Measurements from ENCODE around the gene FAM210B. TPM values are rescaled to one million over a fixed set of nuclear protein-coding genes. Genes with fewer than 3 reads are reported as not detected.

FAM210B gene
- total RNA-seq, 1 experiment from 2014 or later = 19.1 TPM

DNA sequence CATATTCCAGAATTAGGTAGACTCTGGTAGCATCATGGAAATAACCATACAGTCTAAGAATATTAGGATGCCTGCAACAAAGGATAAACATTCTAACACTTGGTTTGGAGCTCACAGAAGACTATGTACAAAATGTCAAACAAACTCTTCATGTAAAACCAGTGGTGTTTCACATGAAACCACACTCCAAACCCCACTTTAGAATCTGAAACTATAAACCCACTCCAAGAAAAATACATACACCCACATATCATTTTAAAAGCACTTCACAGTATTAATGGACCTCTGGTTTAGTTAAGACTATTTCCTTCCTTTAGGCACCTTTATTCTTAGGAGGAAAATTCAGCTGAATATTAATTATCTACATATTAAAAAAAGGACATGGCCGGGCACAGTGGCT is 22.7 kb downstream of the FAM210B start:
- Mint-ChIP-seq H3K9me3 (no peaks in the 10 kb centered on the region), H3K27me3 (ENCODE audit: low read depth) (no peaks in the 10 kb centered on the region), H3K4me3 (no peak overlapping the region), H3K36me3 (peaks cover 82% of the 10 kb centered on the region), H3K4me1 (no peaks in the 10 kb centered on the region), H3K27ac (no peak overlapping the region)
- CTCF ChIA-PET = no interaction called here
- ATAC-seq = no peak
- POLR2A ChIA-PET = no interaction called here
- DNase-seq (ENCODE audit: low spot score) = no peak
- TF ChIP-seq, protein P1, sequence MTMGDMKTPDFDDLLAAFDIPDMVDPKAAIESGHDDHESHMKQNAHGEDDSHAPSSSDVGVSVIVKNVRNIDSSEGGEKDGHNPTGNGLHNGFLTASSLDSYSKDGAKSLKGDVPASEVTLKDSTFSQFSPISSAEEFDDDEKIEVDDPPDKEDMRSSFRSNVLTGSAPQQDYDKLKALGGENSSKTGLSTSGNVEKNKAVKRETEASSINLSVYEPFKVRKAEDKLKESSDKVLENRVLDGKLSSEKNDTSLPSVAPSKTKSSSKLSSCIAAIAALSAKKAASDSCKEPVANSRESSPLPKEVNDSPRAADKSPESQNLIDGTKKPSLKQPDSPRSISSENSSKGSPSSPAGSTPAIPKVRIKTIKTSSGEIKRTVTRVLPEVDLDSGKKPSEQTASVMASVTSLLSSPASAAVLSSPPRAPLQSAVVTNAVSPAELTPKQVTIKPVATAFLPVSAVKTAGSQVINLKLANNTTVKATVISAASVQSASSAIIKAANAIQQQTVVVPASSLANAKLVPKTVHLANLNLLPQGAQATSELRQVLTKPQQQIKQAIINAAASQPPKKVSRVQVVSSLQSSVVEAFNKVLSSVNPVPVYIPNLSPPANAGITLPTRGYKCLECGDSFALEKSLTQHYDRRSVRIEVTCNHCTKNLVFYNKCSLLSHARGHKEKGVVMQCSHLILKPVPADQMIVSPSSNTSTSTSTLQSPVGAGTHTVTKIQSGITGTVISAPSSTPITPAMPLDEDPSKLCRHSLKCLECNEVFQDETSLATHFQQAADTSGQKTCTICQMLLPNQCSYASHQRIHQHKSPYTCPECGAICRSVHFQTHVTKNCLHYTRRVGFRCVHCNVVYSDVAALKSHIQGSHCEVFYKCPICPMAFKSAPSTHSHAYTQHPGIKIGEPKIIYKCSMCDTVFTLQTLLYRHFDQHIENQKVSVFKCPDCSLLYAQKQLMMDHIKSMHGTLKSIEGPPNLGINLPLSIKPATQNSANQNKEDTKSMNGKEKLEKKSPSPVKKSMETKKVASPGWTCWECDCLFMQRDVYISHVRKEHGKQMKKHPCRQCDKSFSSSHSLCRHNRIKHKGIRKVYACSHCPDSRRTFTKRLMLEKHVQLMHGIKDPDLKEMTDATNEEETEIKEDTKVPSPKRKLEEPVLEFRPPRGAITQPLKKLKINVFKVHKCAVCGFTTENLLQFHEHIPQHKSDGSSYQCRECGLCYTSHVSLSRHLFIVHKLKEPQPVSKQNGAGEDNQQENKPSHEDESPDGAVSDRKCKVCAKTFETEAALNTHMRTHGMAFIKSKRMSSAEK (CRISPR knock-in tag; IDR thresholded peaks at IDR 0.05; ENCODE audit: borderline replicate concordance) = no peak
- no peak for TF ChIP-seq SMAD3 (CRISPR knock-in tag; IDR thresholded peaks at IDR 0.05; ENCODE audit: borderline replicate concordance)

DNA sequence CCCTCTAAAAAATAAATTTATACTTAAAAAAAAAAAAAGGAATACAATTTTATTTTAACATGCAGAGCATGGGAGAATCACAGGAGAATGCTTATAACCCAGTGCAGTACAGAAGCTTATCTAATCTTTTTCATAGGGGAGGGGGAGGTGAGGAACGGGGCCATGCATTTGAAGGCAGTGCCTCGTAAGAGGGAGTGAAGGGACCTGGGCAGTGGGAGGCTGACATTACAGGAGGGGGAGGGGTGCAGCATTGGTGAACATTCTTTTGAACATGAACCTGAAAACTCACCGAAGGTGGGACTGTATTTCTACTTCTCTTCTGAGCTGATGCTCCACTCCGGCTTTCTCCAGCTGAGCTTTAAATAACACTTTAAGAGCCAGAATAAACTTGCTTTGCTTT is 23.9 kb downstream of the FAM210B start:
- H3K4me3 Mint-ChIP-seq = no peak overlapping the region
- ChIA-PET CTCF (no interaction called here), POLR2A (interaction anchor here (0.8 kb wide), 1 partner anchor 10 kb away, joined by 3 read pairs; the partner anchor contains the start of genes AURKA and CSTF1)
- H3K36me3 Mint-ChIP-seq = peaks cover 82% of the 10 kb centered on the region
- no peaks in the 10 kb centered on the region for H3K4me1 Mint-ChIP-seq
- H3K9me3 Mint-ChIP-seq = no peaks in the 10 kb centered on the region
- no peaks in the 10 kb centered on the region for H3K27me3 Mint-ChIP-seq (ENCODE audit: low read depth)
- no peak for DNase-seq (ENCODE audit: low spot score)
- ATAC-seq = no peak
- TF ChIP-seq OVOL2 (CRISPR knock-in tag; IDR thresholded peaks at IDR 0.05; ENCODE audit: borderline replicate concordance) (no peak), NR3C1 (CRISPR knock-in tag; conservative IDR thresholded peaks at IDR 0.05; ENCODE audit: low read depth) (no peak), FOXK1 (CRISPR knock-in tag; IDR thresholded peaks at IDR 0.05) (no peak), ZNF138 (CRISPR knock-in tag; conservative IDR thresholded peaks at IDR 0.05) (no peak), ZNF671 (CRISPR knock-in tag; IDR thresholded peaks at IDR 0.05) (no peak)
- TF ChIP-seq, protein P1 (CRISPR knock-in tag; IDR thresholded peaks at IDR 0.05; ENCODE audit: borderline replicate concordance) = no peak
- TF ChIP-seq, protein P2, sequence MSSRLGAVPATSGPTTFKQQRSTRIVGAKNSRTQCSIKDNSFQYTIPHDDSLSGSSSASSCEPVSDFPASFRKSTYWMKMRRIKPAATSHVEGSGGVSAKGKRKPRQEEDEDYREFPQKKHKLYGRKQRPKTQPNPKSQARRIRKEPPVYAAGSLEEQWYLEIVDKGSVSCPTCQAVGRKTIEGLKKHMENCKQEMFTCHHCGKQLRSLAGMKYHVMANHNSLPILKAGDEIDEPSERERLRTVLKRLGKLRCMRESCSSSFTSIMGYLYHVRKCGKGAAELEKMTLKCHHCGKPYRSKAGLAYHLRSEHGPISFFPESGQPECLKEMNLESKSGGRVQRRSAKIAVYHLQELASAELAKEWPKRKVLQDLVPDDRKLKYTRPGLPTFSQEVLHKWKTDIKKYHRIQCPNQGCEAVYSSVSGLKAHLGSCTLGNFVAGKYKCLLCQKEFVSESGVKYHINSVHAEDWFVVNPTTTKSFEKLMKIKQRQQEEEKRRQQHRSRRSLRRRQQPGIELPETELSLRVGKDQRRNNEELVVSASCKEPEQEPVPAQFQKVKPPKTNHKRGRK (CRISPR knock-in tag; IDR thresholded peaks at IDR 0.05; ENCODE audit: borderline replicate concordance) = no peak
- TF ChIP-seq, protein P3, sequence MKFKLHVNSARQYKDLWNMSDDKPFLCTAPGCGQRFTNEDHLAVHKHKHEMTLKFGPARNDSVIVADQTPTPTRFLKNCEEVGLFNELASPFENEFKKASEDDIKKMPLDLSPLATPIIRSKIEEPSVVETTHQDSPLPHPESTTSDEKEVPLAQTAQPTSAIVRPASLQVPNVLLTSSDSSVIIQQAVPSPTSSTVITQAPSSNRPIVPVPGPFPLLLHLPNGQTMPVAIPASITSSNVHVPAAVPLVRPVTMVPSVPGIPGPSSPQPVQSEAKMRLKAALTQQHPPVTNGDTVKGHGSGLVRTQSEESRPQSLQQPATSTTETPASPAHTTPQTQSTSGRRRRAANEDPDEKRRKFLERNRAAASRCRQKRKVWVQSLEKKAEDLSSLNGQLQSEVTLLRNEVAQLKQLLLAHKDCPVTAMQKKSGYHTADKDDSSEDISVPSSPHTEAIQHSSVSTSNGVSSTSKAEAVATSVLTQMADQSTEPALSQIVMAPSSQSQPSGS (CRISPR knock-in tag; IDR thresholded peaks at IDR 0.05; ENCODE audit: borderline replicate concordance, low read depth) = no peak
- TF ChIP-seq, protein P4, sequence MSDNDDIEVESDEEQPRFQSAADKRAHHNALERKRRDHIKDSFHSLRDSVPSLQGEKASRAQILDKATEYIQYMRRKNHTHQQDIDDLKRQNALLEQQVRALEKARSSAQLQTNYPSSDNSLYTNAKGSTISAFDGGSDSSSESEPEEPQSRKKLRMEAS (CRISPR knock-in tag; IDR thresholded peaks at IDR 0.05) = no peak
- TF ChIP-seq, protein P5, sequence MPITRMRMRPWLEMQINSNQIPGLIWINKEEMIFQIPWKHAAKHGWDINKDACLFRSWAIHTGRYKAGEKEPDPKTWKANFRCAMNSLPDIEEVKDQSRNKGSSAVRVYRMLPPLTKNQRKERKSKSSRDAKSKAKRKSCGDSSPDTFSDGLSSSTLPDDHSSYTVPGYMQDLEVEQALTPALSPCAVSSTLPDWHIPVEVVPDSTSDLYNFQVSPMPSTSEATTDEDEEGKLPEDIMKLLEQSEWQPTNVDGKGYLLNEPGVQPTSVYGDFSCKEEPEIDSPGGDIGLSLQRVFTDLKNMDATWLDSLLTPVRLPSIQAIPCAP (CRISPR knock-in tag; IDR thresholded peaks at IDR 0.05) = no peak
- H3K27ac Mint-ChIP-seq = no peak overlapping the region
